Measurements from ENCODE around the gene GORASP1. TPM values are rescaled to one million over a fixed set of nuclear protein-coding genes. Genes with fewer than 3 reads are reported as not detected.

Gene GORASP1
- total RNA-seq, 1 experiment from 2014 or later: 58.6 TPM

DNA sequence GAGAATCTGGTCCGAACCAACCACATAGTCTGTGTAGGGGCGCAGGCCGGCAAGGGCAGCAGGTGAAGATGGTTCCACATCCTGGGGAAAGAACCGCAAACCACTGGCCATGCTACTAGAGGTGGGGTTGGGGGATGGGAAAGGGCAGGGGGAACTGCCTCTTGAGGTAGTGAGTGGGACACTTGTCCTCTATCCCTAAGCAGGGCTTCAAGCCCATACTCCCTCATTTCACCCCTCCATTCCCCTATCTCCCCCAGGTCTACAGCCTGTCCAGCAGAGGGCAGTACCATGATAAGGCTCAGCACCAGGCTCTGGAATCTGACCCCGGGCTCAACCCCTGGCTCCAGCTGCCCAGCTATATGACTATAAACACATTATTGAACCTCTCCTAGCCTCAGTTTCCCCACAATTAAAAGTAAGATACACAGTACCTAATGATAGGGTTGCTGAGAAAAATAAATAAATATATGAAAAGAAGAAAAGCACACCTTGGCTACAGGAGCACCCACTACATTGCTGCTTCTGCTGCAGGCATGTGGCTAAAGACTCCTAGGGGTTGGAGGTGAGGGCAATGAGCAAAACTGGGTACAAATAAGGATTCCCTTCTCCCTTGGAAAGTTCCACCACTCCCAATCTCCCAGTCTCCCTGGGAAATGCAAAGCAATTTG is 6.3 kb downstream of the GORASP1 start:
- no TSS peak for BruUV-seq (replicated peaks)
- Mint-ChIP-seq H3K27me3 (ENCODE audit: unreplicated experiment) (no peaks in the 10 kb centered on the region), H3K4me3 (ENCODE audit: low read depth, unreplicated experiment) (no peak overlapping the region), H3K4me1 (ENCODE audit: low read depth, unreplicated experiment) (peaks cover 50% of the 10 kb centered on the region), H3K27ac (ENCODE audit: unreplicated experiment) (no peak overlapping the region), H3K9me3 (ENCODE audit: low read depth, unreplicated experiment) (no peaks in the 10 kb centered on the region), H3K36me3 (ENCODE audit: insufficient read depth, unreplicated experiment) (peaks cover 38% of the 10 kb centered on the region)
- intact Hi-C loops (cut with micrococcal nuclease; ENCODE audit: unreplicated experiment): loop anchor here (1.0 kb wide), 1 partner anchor 187 kb away; no protein-coding TSS in a partner anchor
- peak; percentile 58 for DNase-seq
- TF ChIP-seq, protein P1, sequence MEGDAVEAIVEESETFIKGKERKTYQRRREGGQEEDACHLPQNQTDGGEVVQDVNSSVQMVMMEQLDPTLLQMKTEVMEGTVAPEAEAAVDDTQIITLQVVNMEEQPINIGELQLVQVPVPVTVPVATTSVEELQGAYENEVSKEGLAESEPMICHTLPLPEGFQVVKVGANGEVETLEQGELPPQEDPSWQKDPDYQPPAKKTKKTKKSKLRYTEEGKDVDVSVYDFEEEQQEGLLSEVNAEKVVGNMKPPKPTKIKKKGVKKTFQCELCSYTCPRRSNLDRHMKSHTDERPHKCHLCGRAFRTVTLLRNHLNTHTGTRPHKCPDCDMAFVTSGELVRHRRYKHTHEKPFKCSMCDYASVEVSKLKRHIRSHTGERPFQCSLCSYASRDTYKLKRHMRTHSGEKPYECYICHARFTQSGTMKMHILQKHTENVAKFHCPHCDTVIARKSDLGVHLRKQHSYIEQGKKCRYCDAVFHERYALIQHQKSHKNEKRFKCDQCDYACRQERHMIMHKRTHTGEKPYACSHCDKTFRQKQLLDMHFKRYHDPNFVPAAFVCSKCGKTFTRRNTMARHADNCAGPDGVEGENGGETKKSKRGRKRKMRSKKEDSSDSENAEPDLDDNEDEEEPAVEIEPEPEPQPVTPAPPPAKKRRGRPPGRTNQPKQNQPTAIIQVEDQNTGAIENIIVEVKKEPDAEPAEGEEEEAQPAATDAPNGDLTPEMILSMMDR (IDR thresholded peaks at IDR 0.05; ENCODE audit: unreplicated experiment): peak; percentile 71
- CTCF ChIA-PET: interaction anchor here (1.0 kb wide), 2 partner anchors 25 to 187 kb away, joined by 3 to 4 read pairs; no protein-coding TSS in a partner anchor

DNA sequence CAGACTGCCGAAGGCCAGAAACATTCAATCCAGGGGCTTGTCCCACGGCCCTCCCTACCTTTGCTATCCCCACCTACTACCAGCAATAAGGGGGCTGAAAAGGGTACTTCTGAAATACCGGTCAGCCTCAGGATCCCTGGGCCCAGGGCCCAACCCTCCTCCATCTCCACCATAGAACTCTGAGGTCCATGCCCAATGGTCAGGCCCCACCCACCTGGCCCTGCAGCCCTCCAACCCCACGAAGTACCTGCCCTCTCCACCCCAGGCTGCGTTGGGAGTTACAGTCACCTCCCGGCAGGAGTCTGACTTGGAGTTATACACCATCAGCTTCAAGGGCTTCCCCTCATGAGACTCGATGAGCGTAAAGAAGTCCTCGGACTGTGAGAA is 6.9 kb downstream of the GORASP1 start:
- intact Hi-C loops (cut with micrococcal nuclease; ENCODE audit: unreplicated experiment): no loop called here
- Mint-ChIP-seq H3K27ac (ENCODE audit: unreplicated experiment) (no peak overlapping the region), H3K36me3 (ENCODE audit: insufficient read depth, unreplicated experiment) (peaks cover 36% of the 10 kb centered on the region), H3K9me3 (ENCODE audit: low read depth, unreplicated experiment) (no peaks in the 10 kb centered on the region), H3K27me3 (ENCODE audit: unreplicated experiment) (no peaks in the 10 kb centered on the region), H3K4me3 (ENCODE audit: low read depth, unreplicated experiment) (no peak overlapping the region), H3K4me1 (ENCODE audit: low read depth, unreplicated experiment) (peaks cover 45% of the 10 kb centered on the region)
- no TSS peak for BruUV-seq (replicated peaks)
- no peak for DNase-seq
- CTCF ChIA-PET: interaction anchor here (1.0 kb wide), 1 partner anchor 25 kb away, joined by 3 read pairs; no protein-coding TSS in a partner anchor
- TF ChIP-seq, protein P1 (IDR thresholded peaks at IDR 0.05; ENCODE audit: unreplicated experiment): no peak

DNA sequence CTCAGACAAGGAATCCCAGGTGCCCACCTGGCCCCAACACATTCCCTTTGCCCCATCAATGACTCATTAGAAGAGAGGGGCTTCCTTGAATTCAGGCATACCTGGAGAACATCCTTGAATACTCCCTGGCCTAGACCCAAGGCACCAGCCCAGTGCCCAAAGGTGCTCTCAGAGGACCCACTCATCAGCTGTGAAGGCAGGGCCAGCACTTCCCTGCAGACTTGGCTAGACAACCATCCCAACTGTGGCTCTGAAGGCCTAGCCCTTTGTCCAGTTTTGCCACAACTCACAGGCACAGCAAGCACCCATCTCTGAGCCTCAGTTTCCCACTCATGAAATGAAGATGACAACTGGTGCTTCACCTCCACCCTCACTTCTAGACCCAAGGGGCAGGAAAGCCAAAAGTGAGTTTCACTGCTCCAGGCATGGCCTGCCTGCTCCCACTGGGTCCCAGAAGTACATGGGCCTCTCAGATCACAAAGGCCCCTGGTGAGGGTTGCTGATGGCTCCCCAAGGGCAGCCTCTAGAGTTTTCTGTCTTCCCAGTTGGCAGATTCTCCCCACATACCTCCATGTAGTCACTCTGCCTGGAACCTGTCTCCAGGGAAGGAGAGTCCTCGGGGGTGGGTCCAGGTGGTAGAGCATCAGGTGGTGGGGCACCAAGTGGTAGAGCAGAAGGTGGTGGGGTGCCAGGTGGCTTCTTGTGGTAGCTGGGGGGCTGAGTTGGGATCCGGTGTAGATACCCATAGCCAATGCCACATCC is 7.5 kb downstream of the GORASP1 start:
- DNase-seq: no peak
- TF ChIP-seq, protein P1 (IDR thresholded peaks at IDR 0.05; ENCODE audit: unreplicated experiment): no peak
- no TSS peak for BruUV-seq (replicated peaks)
- Mint-ChIP-seq H3K4me3 (ENCODE audit: low read depth, unreplicated experiment) (no peak overlapping the region), H3K27me3 (ENCODE audit: unreplicated experiment) (no peaks in the 10 kb centered on the region), H3K27ac (ENCODE audit: unreplicated experiment) (no peak overlapping the region), H3K4me1 (ENCODE audit: low read depth, unreplicated experiment) (peaks cover 39% of the 10 kb centered on the region), H3K9me3 (ENCODE audit: low read depth, unreplicated experiment) (no peaks in the 10 kb centered on the region), H3K36me3 (ENCODE audit: insufficient read depth, unreplicated experiment) (peaks cover 32% of the 10 kb centered on the region)
- intact Hi-C loops (cut with micrococcal nuclease; ENCODE audit: unreplicated experiment): no loop called here
- CTCF ChIA-PET: no interaction called here

DNA sequence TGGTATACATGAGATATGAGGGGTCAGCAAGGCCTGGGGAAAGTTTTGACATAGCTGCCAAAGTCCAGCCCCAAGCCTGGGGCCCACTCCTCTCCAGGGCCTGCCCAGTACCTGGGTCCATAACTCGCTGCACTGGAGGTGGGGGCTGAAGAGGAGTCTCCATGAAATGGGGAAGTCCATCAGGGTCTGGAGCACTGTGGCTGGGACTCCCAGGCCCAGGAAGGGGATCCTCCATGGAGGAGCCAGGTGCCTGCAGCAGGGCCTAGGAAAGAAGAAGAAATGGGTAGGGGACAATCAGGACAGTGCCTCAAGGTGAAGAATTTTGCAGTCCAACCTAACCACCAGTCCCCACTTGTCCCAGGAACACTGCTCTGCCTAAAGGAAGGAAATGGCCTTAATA is 8.2 kb downstream of the GORASP1 start:
- no peaks in the 10 kb centered on the region for H3K27me3 Mint-ChIP-seq (ENCODE audit: unreplicated experiment)
- H3K36me3 Mint-ChIP-seq (ENCODE audit: insufficient read depth, unreplicated experiment): peaks cover 31% of the 10 kb centered on the region
- BruUV-seq (replicated peaks): no TSS peak
- H3K4me3 Mint-ChIP-seq (ENCODE audit: low read depth, unreplicated experiment): no peak overlapping the region
- no peaks in the 10 kb centered on the region for H3K9me3 Mint-ChIP-seq (ENCODE audit: low read depth, unreplicated experiment)
- CTCF ChIA-PET: no interaction called here
- intact Hi-C loops (cut with micrococcal nuclease; ENCODE audit: unreplicated experiment): no loop called here
- H3K27ac Mint-ChIP-seq (ENCODE audit: unreplicated experiment): no peak overlapping the region
- no peak for DNase-seq
- peaks cover 36% of the 10 kb centered on the region for H3K4me1 Mint-ChIP-seq (ENCODE audit: low read depth, unreplicated experiment)
- TF ChIP-seq, protein P1 (IDR thresholded peaks at IDR 0.05; ENCODE audit: unreplicated experiment): no peak
